ENCODE measurements around the gene DCAF11. TPM values are rescaled to one million over a fixed set of nuclear protein-coding genes. Genes with fewer than 3 reads are reported as not detected.

The DCAF11 gene
- total and polyA plus RNA-seq, 2 of the 13 experiments (the other 11 are each of a cell fraction or from before 2014, with no cell fraction given) = 150 to 257 TPM

GRCh38 chr14:24160850-24161804, 46.5 kb downstream of the DCAF11 start, which contains the start of gene IRF9 (continued):
- TF ChIP-seq ZNF547 (CRISPR knock-in tag; IDR thresholded peaks at IDR 0.05) = peak; percentile 95
- TF ChIP-seq ETS1 (CRISPR knock-in tag; IDR thresholded peaks at IDR 0.05) = no peak
- TF ChIP-seq, protein P1, sequence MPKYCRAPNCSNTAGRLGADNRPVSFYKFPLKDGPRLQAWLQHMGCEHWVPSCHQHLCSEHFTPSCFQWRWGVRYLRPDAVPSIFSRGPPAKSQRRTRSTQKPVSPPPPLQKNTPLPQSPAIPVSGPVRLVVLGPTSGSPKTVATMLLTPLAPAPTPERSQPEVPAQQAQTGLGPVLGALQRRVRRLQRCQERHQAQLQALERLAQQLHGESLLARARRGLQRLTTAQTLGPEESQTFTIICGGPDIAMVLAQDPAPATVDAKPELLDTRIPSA (CRISPR knock-in tag; IDR thresholded peaks at IDR 0.05; ENCODE audit: borderline replicate concordance) = no peak
- peak; percentile 99; the same call in 1 of the 2 replicates for TF ChIP-seq ZNF567 (CRISPR knock-in tag; IDR thresholded peaks at IDR 0.05; ENCODE audit: borderline replicate concordance)
- peak; percentile 97 for TF ChIP-seq SMAD9 (CRISPR knock-in tag; IDR thresholded peaks at IDR 0.05)
- peak; percentile 70; the same call in 1 of the 2 replicates for TF ChIP-seq REL (CRISPR knock-in tag; conservative IDR thresholded peaks at IDR 0.05)
- peak; percentile 76; the same call in 1 of the 2 replicates for TF ChIP-seq GZF1 (CRISPR knock-in tag; IDR thresholded peaks at IDR 0.05)
- TF ChIP-seq SIN3B (IDR thresholded peaks at IDR 0.05; ENCODE audit: low read length) = no peak
- peak; percentile 100 for TF ChIP-seq HDAC1 (CRISPR knock-in tag; IDR thresholded peaks at IDR 0.05)
- TF ChIP-seq ZFP90 (CRISPR knock-in tag; IDR thresholded peaks at IDR 0.05; ENCODE audit: borderline replicate concordance) = peak; percentile 97; the same call in 1 of the 2 replicates
- peak; percentile 100 for TF ChIP-seq CTCF (CRISPR knock-in tag; IDR thresholded peaks at IDR 0.05)
- TF ChIP-seq ZNF124 (CRISPR knock-in tag; IDR thresholded peaks at IDR 0.05) = peak; percentile 97
- TF ChIP-seq SIX1 (CRISPR knock-in tag; IDR thresholded peaks at IDR 0.05; ENCODE audit: borderline replicate concordance) = peak; percentile 90
- no peak for TF ChIP-seq ZNF850 (CRISPR knock-in tag; conservative IDR thresholded peaks at IDR 0.05)
- no peak; the same call in 1 of the 2 replicates for TF ChIP-seq TEF (CRISPR knock-in tag; IDR thresholded peaks at IDR 0.05)
- TF ChIP-seq ZNF367 (CRISPR knock-in tag; IDR thresholded peaks at IDR 0.05; ENCODE audit: borderline replicate concordance) = no peak
- peak; percentile 78; the same call in 1 of the 2 replicates for TF ChIP-seq ZNF207 (IDR thresholded peaks at IDR 0.05; ENCODE audit: borderline replicate concordance)
- TF ChIP-seq EEA1 (CRISPR knock-in tag; IDR thresholded peaks at IDR 0.05; ENCODE audit: borderline replicate concordance) = peak; percentile 72; the same call in 1 of the 2 replicates
- no peak for TF ChIP-seq HNRNPK (IDR thresholded peaks at IDR 0.05; ENCODE audit: low read depth, low read length, poor library complexity, severe bottlenecking)
- peak; percentile 100 for TF ChIP-seq ZNF350 (CRISPR knock-in tag; IDR thresholded peaks at IDR 0.05; ENCODE audit: borderline replicate concordance, low read depth)
- no peak for TF ChIP-seq ZNF549 (CRISPR knock-in tag; IDR thresholded peaks at IDR 0.05)
